Neural cell (in vitro differentiated cells): ENCODE data around the gene FN3K.

Experiments used
- CTCF ChIP-seq: fragments of 450-650 bp; IDR thresholded peaks from 2 replicates; pipeline ENCODE4 v1.5.1; 2014; ENCODE audit warnings: antibody characterized with exemption, mild to moderate bottlenecking, moderate library complexity; ENCODE audit not compliant: poor library complexity, severe bottlenecking
- EZH2 ChIP-seq: fragments of 200-600, 300-800 bp; shearing (Covaris generic), sonication (generic); IDR thresholded peaks from 2 replicates; pipeline ENCODE4 v1.6.1; 2014; ENCODE audit warnings: antibody characterized with exemption, low read length, borderline replicate concordance, mild to moderate bottlenecking; ENCODE audit not compliant: insufficient read depth, poor library complexity, severe bottlenecking
- POLR2AphosphoS5 ChIP-seq: IDR thresholded peaks from 2 replicates; pipeline ENCODE4 v1.6.1; 2012
- RAD21 ChIP-seq: fragments of 450-650 bp; conservative IDR thresholded peaks from 2 replicates; pipeline ENCODE4 v1.6.1; 2014; ENCODE audit warnings: antibody characterized with exemption, mild to moderate bottlenecking, moderate library complexity
- REST ChIP-seq: IDR thresholded peaks from 2 replicates; pipeline ENCODE4 v1.6.1; 2012; ENCODE audit warnings: borderline replicate concordance
- SMC3 ChIP-seq: fragments of 450-650 bp; conservative IDR thresholded peaks from 2 replicates; pipeline ENCODE4 v1.6.1; 2014; ENCODE audit warnings: antibody characterized with exemption, mild to moderate bottlenecking, moderate library complexity; ENCODE audit not compliant: poor library complexity
- TAF1 ChIP-seq: IDR thresholded peaks from 2 replicates; pipeline ENCODE4 v1.6.1; 2012; ENCODE audit warnings: low read depth

- TF ChIP-seq RAD21 (no peak), TAF1 (no peak), CTCF (no peak), POLR2AphosphoS5 (no peak), EZH2 (no peak), REST (no peak), SMC3 (no peak)
These were observed 13.3 kb downstream of the FN3K start for GRCh38 chr17:82748756-82749155.
